ENCODE measurements around the gene MEIS1. TPM values are rescaled to one million over a fixed set of nuclear protein-coding genes. Genes with fewer than 3 reads are reported as not detected.

The MEIS1 gene
- total and polyA plus RNA-seq, 2 donors (not counting 3 experiments of a cell fraction or from before 2014, with no cell fraction given): 10.0 to 26.5 TPM

DNA sequence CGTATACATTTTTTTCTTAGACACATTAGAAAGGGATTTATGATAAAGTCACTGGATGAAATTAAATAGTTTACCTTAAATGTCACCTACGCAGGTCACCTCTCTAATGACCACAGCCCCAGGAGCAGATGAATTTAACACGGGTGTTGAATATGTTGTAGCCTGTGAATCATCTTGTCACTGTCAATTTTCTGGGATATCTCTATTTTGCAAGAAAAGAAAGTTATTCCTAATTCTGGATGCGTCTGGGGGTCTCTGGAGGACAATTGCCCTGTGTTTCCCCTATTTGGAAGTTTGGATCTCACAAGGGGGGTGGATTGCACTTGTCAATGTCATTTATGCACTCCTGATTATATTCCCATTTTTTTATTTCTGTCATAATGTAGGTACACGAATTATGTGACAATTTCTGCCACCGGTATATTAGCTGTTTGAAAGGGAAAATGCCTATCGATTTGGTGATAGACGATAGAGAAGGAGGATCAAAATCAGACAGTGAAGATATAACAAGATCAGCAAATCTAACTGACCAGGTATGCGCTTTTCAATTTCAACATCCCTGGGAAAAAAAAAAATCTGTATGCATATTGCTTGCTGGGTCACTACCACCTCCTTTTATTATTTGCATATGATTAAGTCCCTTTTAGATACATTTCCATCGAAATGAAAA, 7.7 kb downstream of the MEIS1 start:
- H3K27ac ChIP-seq (ENCODE audit: insufficient read depth, low read depth, low read length): no peak overlapping the region
- H3K9me1 ChIP-seq (replicated peaks; ENCODE audit: control insufficient read depth, extremely low read depth, insufficient read depth, low read length): no peaks in the 10 kb centered on the region
- H3K79me2 ChIP-seq (ENCODE audit: control insufficient read depth, insufficient read depth, low read length): peaks cover under 1% of the 10 kb centered on the region
- peaks cover 0 to 7% of the 10 kb centered on the region in 2 experiments for H3K36me3 ChIP-seq (ENCODE audit: control insufficient read depth in 2 of 2, extremely low read depth in 1 of 2, insufficient read depth in 2 of 2, low read length in 2 of 2)
- no peaks in the 10 kb centered on the region for H4K20me1 ChIP-seq (replicated peaks; ENCODE audit: control insufficient read depth, extremely low read depth, insufficient read depth, low read length)
- dilution Hi-C loops (cut with MboI; ENCODE audit: extremely low pct_ligation_motif_present, low sequenced_read_pairs): no loop called here
- H3K4me3 ChIP-seq (replicated peaks in 1 of 3; ENCODE audit: insufficient read depth in 1 of 3, low read depth in 1 of 3, low read length in 3 of 3): no peak overlapping the region
- intact Hi-C loops (cut with micrococcal nuclease): no loop called here
- no peak for TF ChIP-seq POLR2A (IDR thresholded peaks at IDR 0.05; ENCODE audit: low read depth, low read length)
- H3K9ac ChIP-seq (replicated peaks; ENCODE audit: extremely low read depth, insufficient read depth, low read length): no peak overlapping the region
- ChIA-PET POLR2A (no interaction called here), CTCF (interaction anchor here (1.0 kb wide), 1 partner anchor 8 kb away, joined by 4 read pairs; the partner anchor contains the start of gene MEIS1)
- no peaks in the 10 kb centered on the region for H3K9me3 ChIP-seq (replicated peaks; ENCODE audit: control insufficient read depth, insufficient read depth, low read length)
- BruUV-seq (replicated peaks): no TSS peak
- DNase-seq (ENCODE audit: low read depth, low spot score): no peak
- peaks cover 19% of the 10 kb centered on the region for H3K4me1 ChIP-seq (ENCODE audit: control insufficient read depth, extremely low read depth, insufficient read depth, low read length)
- H2AFZ ChIP-seq (ENCODE audit: low read depth, low read length): no peak overlapping the region
- no peak overlapping the region for H3K4me2 ChIP-seq (ENCODE audit: insufficient read depth, low read length)
- H3K27me3 ChIP-seq (ENCODE audit: control insufficient read depth in 2 of 2, insufficient read depth in 2 of 2, low read length in 2 of 2): no peaks in the 10 kb centered on the region
- FAIRE-seq: no peak

DNA sequence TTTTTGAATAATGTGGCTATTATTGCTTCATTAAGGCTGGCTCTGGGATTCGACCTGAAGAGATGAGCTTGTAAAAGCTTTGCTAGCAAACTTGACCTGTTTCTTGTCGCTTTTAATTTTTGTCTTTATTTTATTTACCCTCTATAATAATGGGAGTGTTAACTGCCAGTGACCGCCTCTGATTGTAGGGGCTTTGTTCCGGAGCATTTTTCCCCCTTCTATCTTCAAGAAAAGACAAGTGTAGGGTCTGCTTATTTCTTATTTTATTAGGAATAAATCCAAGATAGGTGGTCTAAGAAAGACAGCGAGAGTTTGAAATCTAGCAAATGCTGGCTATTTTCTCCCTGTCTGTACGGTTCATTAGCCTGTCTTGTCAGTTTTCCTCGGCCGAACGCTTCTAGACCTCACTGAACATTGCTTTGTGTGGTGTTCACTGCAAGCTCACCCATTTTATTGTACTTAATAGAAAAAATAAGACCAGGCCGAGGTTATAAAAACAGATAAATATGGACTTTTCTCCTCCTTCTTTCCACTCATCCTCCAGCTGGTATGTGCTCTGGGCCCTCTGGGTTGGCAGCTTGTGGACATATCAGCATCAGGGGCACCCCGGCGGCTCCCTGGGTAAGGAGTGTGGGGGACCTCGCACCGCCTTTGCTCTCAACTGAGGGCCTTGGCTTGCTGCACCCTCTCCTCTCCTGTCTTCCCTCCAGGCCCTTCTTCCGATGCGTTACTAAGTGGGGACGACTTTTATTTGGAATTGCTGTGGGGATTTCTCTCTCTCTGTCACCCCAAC, 8.5 kb downstream of the MEIS1 start:
- dilution Hi-C loops (cut with MboI; ENCODE audit: extremely low pct_ligation_motif_present, low sequenced_read_pairs): no loop called here
- H3K79me2 ChIP-seq (ENCODE audit: control insufficient read depth, insufficient read depth, low read length): no peaks in the 10 kb centered on the region

More for the DNA sequence above, 8.5 kb downstream of the MEIS1 start:
- intact Hi-C loops (cut with micrococcal nuclease): no loop called here
- DNase-seq (ENCODE audit: low read depth, low spot score): no peak
- no peak overlapping the region for H3K27ac ChIP-seq (ENCODE audit: insufficient read depth, low read depth, low read length)
- no peak for FAIRE-seq
- POLR2A ChIA-PET: no interaction called here
- no peaks in the 10 kb centered on the region for H3K9me3 ChIP-seq (replicated peaks; ENCODE audit: control insufficient read depth, insufficient read depth, low read length)
- H3K36me3 ChIP-seq (ENCODE audit: control insufficient read depth in 2 of 2, extremely low read depth in 1 of 2, insufficient read depth in 2 of 2, low read length in 2 of 2): peaks cover 0 to 7% of the 10 kb centered on the region in 2 experiments
- H3K27me3 ChIP-seq (ENCODE audit: control insufficient read depth in 2 of 2, insufficient read depth in 2 of 2, low read length in 2 of 2): no peaks in the 10 kb centered on the region
- H3K9me1 ChIP-seq (replicated peaks; ENCODE audit: control insufficient read depth, extremely low read depth, insufficient read depth, low read length): no peaks in the 10 kb centered on the region
- H4K20me1 ChIP-seq (replicated peaks; ENCODE audit: control insufficient read depth, extremely low read depth, insufficient read depth, low read length): no peaks in the 10 kb centered on the region
- no TSS peak for BruUV-seq (replicated peaks)
- peaks cover 19% of the 10 kb centered on the region for H3K4me1 ChIP-seq (ENCODE audit: control insufficient read depth, extremely low read depth, insufficient read depth, low read length)
- H3K4me3 ChIP-seq (replicated peaks in 1 of 3; ENCODE audit: insufficient read depth in 1 of 3, low read depth in 1 of 3, low read length in 3 of 3): no peak overlapping the region
- CTCF ChIA-PET: interaction anchor here (1.0 kb wide), 1 partner anchor 9 kb away, joined by 4 read pairs; the partner anchor contains the start of gene MEIS1
- no peak overlapping the region for H3K4me2 ChIP-seq (ENCODE audit: insufficient read depth, low read length)
- no peak overlapping the region for H2AFZ ChIP-seq (ENCODE audit: low read depth, low read length)
- TF ChIP-seq GATA2 (IDR thresholded peaks at IDR 0.05; ENCODE audit: insufficient read depth, insufficient read length, low read depth, low read length) (no peak), FOS (IDR thresholded peaks at IDR 0.05; ENCODE audit: borderline replicate concordance, insufficient read depth, low read length) (no peak), MYC (IDR thresholded peaks at IDR 0.05; ENCODE audit: low read depth, low read length) (no peak), EZH2 (IDR thresholded peaks at IDR 0.05; ENCODE audit: borderline replicate concordance, low read depth, low read length, severe bottlenecking) (no peak), POLR2A (IDR thresholded peaks at IDR 0.05; ENCODE audit: low read depth, low read length) (no peak), JUN (IDR thresholded peaks at IDR 0.05; ENCODE audit: borderline replicate concordance, insufficient read depth, insufficient read length, low read depth) (no peak), POLR2AphosphoS5 (IDR thresholded peaks at IDR 0.05; ENCODE audit: insufficient read depth, low read depth, low read length) (no peak)
- TF ChIP-seq, protein P1, sequence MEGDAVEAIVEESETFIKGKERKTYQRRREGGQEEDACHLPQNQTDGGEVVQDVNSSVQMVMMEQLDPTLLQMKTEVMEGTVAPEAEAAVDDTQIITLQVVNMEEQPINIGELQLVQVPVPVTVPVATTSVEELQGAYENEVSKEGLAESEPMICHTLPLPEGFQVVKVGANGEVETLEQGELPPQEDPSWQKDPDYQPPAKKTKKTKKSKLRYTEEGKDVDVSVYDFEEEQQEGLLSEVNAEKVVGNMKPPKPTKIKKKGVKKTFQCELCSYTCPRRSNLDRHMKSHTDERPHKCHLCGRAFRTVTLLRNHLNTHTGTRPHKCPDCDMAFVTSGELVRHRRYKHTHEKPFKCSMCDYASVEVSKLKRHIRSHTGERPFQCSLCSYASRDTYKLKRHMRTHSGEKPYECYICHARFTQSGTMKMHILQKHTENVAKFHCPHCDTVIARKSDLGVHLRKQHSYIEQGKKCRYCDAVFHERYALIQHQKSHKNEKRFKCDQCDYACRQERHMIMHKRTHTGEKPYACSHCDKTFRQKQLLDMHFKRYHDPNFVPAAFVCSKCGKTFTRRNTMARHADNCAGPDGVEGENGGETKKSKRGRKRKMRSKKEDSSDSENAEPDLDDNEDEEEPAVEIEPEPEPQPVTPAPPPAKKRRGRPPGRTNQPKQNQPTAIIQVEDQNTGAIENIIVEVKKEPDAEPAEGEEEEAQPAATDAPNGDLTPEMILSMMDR (IDR thresholded peaks at IDR 0.05; ENCODE audit: extremely low read depth in 1 of 2, insufficient read depth in 1 of 2, low read depth in 1 of 2, low read length in 2 of 2): no peak
- TF ChIP-seq, protein P2, sequence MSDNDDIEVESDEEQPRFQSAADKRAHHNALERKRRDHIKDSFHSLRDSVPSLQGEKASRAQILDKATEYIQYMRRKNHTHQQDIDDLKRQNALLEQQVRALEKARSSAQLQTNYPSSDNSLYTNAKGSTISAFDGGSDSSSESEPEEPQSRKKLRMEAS (IDR thresholded peaks at IDR 0.05; ENCODE audit: insufficient read depth, insufficient read length): no peak
- H3K9ac ChIP-seq (replicated peaks; ENCODE audit: extremely low read depth, insufficient read depth, low read length): no peak overlapping the region

Data from endothelial cell of umbilical vein (primary cell).